Neural crest cell (in vitro differentiated cells): Measurements from ENCODE around the gene DNAJC5. TPM values are rescaled to one million over a fixed set of nuclear protein-coding genes. Genes with fewer than 3 reads are reported as not detected.

ENCODE experiments used
- DNase-seq: peaks from one replicate; pipeline ENCODE4 v3.0.0; 2021; ENCODE audit warnings: low read depth, mixed read lengths, low spot score
- H3K27ac Mint-ChIP-seq: one replicate; pipeline ENCODE4 v1.8.0; 2021; ENCODE audit warnings: mild to moderate bottlenecking, mixed read lengths; ENCODE audit not compliant: unreplicated experiment
- H3K27me3 Mint-ChIP-seq: 2 replicates; pipeline ENCODE4 v1.8.0; 2021; ENCODE audit warnings: low read depth, mild to moderate bottlenecking, mixed read lengths
- H3K36me3 Mint-ChIP-seq: 2 replicates; pipeline ENCODE4 v1.8.0; 2021; ENCODE audit warnings: low read depth, mild to moderate bottlenecking, mixed read lengths
- H3K4me1 Mint-ChIP-seq: 2 replicates; pipeline ENCODE4 v1.8.0; 2021; ENCODE audit warnings: mixed read lengths
- H3K4me3 Mint-ChIP-seq: one replicate; pipeline ENCODE4 v1.8.0; 2021; ENCODE audit warnings: mild to moderate bottlenecking, mixed read lengths
- H3K9me3 Mint-ChIP-seq: 2 replicates; pipeline ENCODE4 v1.8.0; 2021; ENCODE audit warnings: mixed read lengths
- total RNA-seq: library from RNA; stranded (reverse); gene quantifications from 2 replicates; pipeline ENCODE4 v1.2.1, GENCODE V29; 2021
- TF ChIP-seq, protein P1 (sequence below): fragments of 200-600 bp; sonication (generic); conservative IDR thresholded peaks from 2 replicates; pipeline ENCODE4 v1.5.0; 2021; ENCODE audit warnings: antibody characterized with exemption, mild to moderate bottlenecking

Gene DNAJC5
- total RNA-seq, 1 donor from 2014 or later = 46.9 TPM

DNA sequence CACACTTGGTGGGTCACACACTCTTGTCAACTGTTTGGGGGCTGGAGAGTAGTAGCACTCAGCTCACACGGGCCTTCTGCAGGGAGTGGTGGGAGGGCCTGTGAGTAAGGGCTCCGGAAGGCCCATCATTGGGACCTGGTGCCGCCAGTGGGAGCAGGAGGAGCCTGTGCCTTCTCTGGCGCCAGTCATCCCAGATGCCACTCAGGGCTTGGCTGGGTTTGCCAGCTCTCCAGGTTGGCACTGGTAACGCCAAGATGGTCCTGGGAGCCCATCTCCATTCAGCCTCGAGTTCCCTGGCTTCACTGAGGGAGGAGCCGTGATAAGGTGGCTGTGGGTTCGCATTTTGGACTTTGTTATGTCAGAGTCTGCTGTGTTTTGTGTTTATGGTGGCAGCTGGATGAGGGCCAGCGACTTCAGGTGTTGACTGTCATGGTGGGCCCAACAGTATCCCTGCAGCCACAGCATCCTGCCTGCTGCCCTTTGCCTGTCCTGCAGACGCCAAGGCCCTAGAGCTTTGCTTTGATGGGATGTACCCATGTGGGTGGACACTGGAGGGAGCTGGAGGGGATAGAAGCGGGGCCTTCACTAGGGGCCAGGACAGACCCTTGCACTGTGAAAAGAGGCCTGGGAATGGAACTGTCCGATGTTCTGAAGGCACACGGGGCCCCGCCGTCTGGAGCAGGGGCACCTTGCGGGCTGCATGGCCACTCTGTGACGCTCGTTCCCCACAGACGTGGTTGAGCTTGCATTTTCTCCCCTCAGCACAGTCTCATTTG is 13.3 kb upstream of the DNAJC5 start:
- no peaks in the 10 kb centered on the region for H3K4me1 Mint-ChIP-seq

DNA sequence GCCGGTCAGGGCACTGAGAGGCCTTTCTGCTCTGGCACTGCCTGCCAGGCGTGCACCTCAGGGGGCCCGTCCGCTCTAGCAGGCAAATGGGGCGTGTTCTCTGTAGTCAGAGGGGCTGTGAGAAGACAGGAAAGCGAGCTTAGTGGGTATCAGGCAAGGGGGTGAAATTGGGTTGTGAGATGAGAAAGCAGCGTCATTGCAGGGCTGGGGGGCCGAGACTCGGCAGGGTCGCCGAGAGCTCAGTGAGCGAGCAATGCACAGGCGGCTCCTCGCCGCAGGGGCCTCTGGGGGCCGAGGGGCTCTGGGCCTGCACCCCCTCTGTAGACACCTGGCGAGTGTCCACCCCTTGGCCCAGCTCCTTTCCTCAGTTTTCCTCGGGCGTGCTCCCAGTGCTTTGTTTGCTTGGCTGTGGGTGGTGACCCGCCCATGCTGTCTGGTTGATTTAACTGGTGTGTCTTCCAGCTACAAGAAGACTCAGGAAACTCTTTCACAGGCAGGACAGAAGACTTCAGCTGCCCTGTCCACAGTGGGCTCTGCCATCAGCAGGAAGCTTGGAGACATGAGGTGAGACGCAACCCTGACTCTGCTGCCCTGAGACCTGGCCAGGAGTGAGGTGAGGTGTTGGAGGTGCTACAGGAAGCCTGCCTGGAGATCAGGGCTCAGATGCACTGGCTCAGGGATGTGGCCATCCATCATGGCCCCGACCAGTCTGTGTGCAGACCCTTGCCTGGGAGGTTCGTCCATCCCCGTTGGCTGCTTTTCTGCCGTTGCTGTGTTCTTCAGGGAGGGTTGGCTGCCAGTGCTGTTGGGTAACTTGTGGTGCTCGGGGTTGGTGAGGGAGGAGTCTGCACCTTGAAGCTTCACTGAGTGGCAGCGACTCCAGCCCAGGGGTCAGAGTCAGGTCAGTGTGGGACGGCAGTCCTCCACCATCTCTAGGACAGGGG is 12.4 kb upstream of the DNAJC5 start:
- Mint-ChIP-seq H3K36me3 (peaks cover 2% of the 10 kb centered on the region), H3K27ac (no peak overlapping the region)

More for the DNA sequence above, 13.3 kb upstream of the DNAJC5 start:
- TF ChIP-seq, protein P1, sequence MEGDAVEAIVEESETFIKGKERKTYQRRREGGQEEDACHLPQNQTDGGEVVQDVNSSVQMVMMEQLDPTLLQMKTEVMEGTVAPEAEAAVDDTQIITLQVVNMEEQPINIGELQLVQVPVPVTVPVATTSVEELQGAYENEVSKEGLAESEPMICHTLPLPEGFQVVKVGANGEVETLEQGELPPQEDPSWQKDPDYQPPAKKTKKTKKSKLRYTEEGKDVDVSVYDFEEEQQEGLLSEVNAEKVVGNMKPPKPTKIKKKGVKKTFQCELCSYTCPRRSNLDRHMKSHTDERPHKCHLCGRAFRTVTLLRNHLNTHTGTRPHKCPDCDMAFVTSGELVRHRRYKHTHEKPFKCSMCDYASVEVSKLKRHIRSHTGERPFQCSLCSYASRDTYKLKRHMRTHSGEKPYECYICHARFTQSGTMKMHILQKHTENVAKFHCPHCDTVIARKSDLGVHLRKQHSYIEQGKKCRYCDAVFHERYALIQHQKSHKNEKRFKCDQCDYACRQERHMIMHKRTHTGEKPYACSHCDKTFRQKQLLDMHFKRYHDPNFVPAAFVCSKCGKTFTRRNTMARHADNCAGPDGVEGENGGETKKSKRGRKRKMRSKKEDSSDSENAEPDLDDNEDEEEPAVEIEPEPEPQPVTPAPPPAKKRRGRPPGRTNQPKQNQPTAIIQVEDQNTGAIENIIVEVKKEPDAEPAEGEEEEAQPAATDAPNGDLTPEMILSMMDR = no peak
- H3K36me3 Mint-ChIP-seq = no peaks in the 10 kb centered on the region
- no peaks in the 10 kb centered on the region for H3K9me3 Mint-ChIP-seq
- DNase-seq = no peak
- H3K27me3 Mint-ChIP-seq = no peaks in the 10 kb centered on the region
- H3K4me3 Mint-ChIP-seq = no peak overlapping the region
- no peak overlapping the region for H3K27ac Mint-ChIP-seq

DNA sequence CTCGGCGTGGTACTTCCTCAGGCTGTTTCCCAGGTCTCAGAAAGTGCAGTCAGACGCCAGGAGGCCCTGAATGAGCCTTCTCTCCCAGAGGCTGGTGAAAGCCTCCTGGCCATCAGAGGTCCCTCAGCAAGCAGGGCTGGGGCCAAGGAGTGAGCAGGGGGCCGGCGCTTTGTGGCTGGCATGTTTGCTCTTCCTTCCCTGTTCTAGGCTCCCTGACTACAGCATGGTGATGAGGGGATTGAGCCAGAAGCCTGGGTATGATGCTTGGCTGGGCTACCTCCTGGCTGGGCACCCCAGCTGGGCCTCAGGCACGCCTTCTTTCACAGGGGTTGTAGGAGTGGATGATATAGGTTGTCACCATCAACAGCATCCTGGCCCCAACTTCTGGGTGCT is 11.7 kb upstream of the DNAJC5 start:
- Mint-ChIP-seq H3K36me3 (peaks cover 2% of the 10 kb centered on the region), H3K27me3 (no peaks in the 10 kb centered on the region), H3K27ac (no peak overlapping the region), H3K4me3 (no peak overlapping the region), H3K4me1 (no peaks in the 10 kb centered on the region), H3K9me3 (no peaks in the 10 kb centered on the region)
- DNase-seq = no peak
- TF ChIP-seq, protein P1 = no peak

More for the DNA sequence above, 12.4 kb upstream of the DNAJC5 start:
- Mint-ChIP-seq H3K4me3 (no peak overlapping the region), H3K27me3 (no peaks in the 10 kb centered on the region), H3K4me1 (no peaks in the 10 kb centered on the region), H3K9me3 (no peaks in the 10 kb centered on the region)
- no peak for DNase-seq
- TF ChIP-seq, protein P1 = no peak

DNA sequence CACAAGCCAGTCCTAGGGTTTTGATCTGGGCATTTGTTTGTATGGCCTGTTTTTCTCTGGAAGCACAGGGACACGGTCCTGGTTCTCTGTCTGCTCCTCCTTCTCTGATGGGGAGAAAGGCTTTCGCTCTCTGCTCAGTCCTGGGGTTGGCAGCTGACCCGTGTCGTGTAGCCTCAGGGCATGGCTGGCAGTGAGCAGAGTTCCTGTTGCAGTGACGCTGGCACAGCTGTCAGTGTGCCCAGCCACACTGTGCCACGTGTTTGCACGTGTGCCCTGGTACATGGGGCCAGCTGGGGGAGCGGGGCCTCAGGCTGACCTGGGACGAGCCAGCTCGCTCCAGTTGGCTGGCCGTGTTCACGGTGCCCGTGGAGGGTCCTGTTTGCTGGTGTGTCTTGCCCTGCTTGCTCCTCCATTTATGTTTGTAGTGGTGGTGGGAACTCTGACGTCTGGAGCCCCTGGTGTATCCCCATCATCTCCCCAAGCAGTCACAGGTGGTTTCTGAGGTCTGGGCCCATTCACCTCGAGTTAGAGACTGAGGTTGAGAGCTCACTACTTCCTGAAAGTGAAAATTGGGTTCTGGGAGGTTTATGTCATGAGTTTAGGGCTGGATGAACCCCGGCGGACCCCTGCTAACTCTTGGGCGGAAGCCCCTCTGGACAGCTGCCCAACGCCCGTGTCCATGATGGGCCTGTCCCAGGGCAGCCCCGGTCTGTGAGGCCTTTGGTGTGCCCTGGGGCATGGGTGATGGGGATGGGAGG is 10.2 kb upstream of the DNAJC5 start:
- Mint-ChIP-seq H3K36me3 (peaks cover 2% of the 10 kb centered on the region), H3K9me3 (no peaks in the 10 kb centered on the region), H3K4me3 (no peak overlapping the region), H3K27me3 (no peaks in the 10 kb centered on the region), H3K4me1 (no peaks in the 10 kb centered on the region), H3K27ac (no peak overlapping the region)
- TF ChIP-seq, protein P1 = no peak
- no peak for DNase-seq
